ENCODE measurements around the gene FPR1.

DNA sequence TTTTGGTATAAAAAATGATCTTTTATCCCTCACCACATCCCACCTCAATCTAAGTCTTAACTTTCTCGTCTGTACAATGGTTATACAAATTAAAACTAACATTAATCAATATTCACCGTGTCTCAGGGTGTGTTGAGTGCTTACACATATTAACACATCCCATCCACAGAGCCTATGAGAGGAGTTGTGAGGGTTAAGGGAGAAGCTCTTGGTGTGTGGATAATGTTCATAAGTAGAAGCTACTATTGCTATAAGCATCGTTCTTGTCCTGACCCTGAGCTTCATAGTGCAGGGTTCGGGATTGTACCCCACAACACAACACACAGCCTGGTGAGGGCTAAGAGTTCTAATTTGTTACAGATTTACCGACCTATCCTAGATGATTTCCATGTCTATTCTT is 45.8 kb upstream of the FPR1 start:
- TF ChIP-seq, protein P1, sequence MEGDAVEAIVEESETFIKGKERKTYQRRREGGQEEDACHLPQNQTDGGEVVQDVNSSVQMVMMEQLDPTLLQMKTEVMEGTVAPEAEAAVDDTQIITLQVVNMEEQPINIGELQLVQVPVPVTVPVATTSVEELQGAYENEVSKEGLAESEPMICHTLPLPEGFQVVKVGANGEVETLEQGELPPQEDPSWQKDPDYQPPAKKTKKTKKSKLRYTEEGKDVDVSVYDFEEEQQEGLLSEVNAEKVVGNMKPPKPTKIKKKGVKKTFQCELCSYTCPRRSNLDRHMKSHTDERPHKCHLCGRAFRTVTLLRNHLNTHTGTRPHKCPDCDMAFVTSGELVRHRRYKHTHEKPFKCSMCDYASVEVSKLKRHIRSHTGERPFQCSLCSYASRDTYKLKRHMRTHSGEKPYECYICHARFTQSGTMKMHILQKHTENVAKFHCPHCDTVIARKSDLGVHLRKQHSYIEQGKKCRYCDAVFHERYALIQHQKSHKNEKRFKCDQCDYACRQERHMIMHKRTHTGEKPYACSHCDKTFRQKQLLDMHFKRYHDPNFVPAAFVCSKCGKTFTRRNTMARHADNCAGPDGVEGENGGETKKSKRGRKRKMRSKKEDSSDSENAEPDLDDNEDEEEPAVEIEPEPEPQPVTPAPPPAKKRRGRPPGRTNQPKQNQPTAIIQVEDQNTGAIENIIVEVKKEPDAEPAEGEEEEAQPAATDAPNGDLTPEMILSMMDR (IDR thresholded peaks at IDR 0.05; ENCODE audit: low read length): no peak
- no peak for TF ChIP-seq EZH2 (IDR thresholded peaks at IDR 0.05; ENCODE audit: borderline replicate concordance, low read length)
